Measurements from ENCODE around the gene TLR7.

GRCh38 chrX:12919051-12919450 is 52.2 kb downstream of the TLR7 start:
- TF ChIP-seq CTCF (IDR thresholded peaks at IDR 0.05) (no peak), POLR2A (IDR thresholded peaks at IDR 0.05) (no peak)

Data from tibial nerve (tissue), 3 donors.